K562 (cell line): ENCODE measurements around the gene ARF4. TPM values are rescaled to one million over a fixed set of nuclear protein-coding genes. Genes with fewer than 3 reads are reported as not detected.

Experiments
- ELF2 ChIP-seq: fragments of 250-450 bp; sonication (Bioruptor Pico); IDR thresholded peaks from 2 replicates; pipeline ENCODE4 v1.5.0; 2021; ENCODE audit warnings: mild to moderate bottlenecking
- FIP1L1 ChIP-seq: fragments of 200-400 bp; formaldehyde crosslinking; IDR thresholded peaks from 2 replicates; pipeline ENCODE4 v1.6.1; 2018; ENCODE audit warnings: mild to moderate bottlenecking, low read depth, low read length; ENCODE audit not compliant: poor library complexity, severe bottlenecking
- GABPA ChIP-seq: fragments of 200-800 bp; sonication (Bioruptor generic); conservative IDR thresholded peaks from 2 replicates; pipeline ENCODE4 v1.6.1; 2016; ENCODE audit warnings: low read depth, missing genetic modification characterization, missing compliant biosample characterization
- KDM1A ChIP-seq, 2 experiments: fragments of 450-650 bp; IDR thresholded peaks; 2 replicates each; pipeline ENCODE4 v1.6.1; 2016; ENCODE audit warnings: mild to moderate bottlenecking in 2 of 2
- NCOR1 ChIP-seq: fragments of 450-650 bp; IDR thresholded peaks from 2 replicates; pipeline ENCODE4 v1.6.1; 2016; ENCODE audit warnings: mild to moderate bottlenecking, moderate library complexity
- NFIC ChIP-seq: fragments of 450-650 bp; IDR thresholded peaks from 2 replicates; pipeline ENCODE4 v1.6.1; 2017; ENCODE audit warnings: mild to moderate bottlenecking, inconsistent platforms
- PHF8 ChIP-seq: fragments of 200-600 bp; sonication (generic); IDR thresholded peaks from 2 replicates; pipeline ENCODE4 v1.6.1; 2012; ENCODE audit warnings: mixed run types, mild to moderate bottlenecking, inconsistent platforms, low read length, moderate library complexity, borderline replicate concordance
- SAFB2 ChIP-seq: fragments of 200-400 bp; formaldehyde crosslinking; IDR thresholded peaks from 2 replicates; pipeline ENCODE4 v1.6.1; 2018; ENCODE audit warnings: borderline replicate concordance, low read length, low read depth, moderate library complexity; ENCODE audit not compliant: severe bottlenecking
- SRSF9 ChIP-seq: fragments of 200-400 bp; formaldehyde crosslinking; IDR thresholded peaks from 2 replicates; pipeline ENCODE4 v1.6.1; 2017; ENCODE audit warnings: low read depth, low read length, borderline replicate concordance
- STAT5A ChIP-seq: IDR thresholded peaks from 2 replicates; pipeline ENCODE4 v1.6.1; 2012; ENCODE audit warnings: low read length, inconsistent platforms, borderline replicate concordance
- WHSC1 ChIP-seq: IDR thresholded peaks from one replicate; pipeline ENCODE4 v1.6.1; 2012; ENCODE audit warnings: low read length, control low read depth, inconsistent platforms
- ZBTB40 ChIP-seq, 2 experiments: fragments of 450-650 bp in 1 of 2; sonication (generic) in 1 of 2; formaldehyde crosslinking in 1 of 2; IDR thresholded peaks; 2 replicates each; pipeline versions ENCODE4 v1.7.1 to v1.9.0; 2016 to 2022; ENCODE audit warnings: inconsistent platforms in 1 of 2, mild to moderate bottlenecking in 1 of 2, missing genetic modification reagents in 1 of 2
- ZNF140 ChIP-seq: fragments of 250-450 bp; sonication (Bioruptor Pico); IDR thresholded peaks from 2 replicates; pipeline ENCODE4 v1.8.0; 2021; ENCODE audit warnings: moderate library complexity, mild to moderate bottlenecking, inconsistent platforms
- ZNF699 ChIP-seq: fragments of 250-450 bp; sonication (Bioruptor Pico); IDR thresholded peaks from 2 replicates; pipeline ENCODE4 v1.8.0; 2021; ENCODE audit warnings: mild to moderate bottlenecking, moderate library complexity; ENCODE audit not compliant: insufficient replicate concordance
- polyA plus RNA-seq, 8 experiments: library from polyadenylated mRNA; depleted of rRNA in 4 of 8; stranded (reverse) in 5 of 8; unstranded in 3 of 8; fragments of >200 nt; fragmentation: Nextera tagmentation in 2 of 8; fragmentation: Illumina TruSeq in 1 of 8; extraction: Ambion mirVana in 2 of 8; extraction: Trizol in 1 of 8; gene quantifications; 2 replicates each; pipeline versions ENCODE4 v1.2.1 to v1.2.3, GENCODE V29; 2011 to 2014; ENCODE audit warnings: inconsistent platforms in 1 of 8, missing spikeins in 1 of 8
- total RNA-seq, 7 experiments: library from RNA; depleted of rRNA in 6 of 7; stranded (reverse); fragments of >200 nt in 6 of 7; fragmentation: Illumina TruSeq in 2 of 7; extraction: Trizol in 2 of 7; gene quantifications; 2 replicates each; pipeline versions ENCODE4 v1.2.1 to v1.2.3, GENCODE V29; 2011 to 2021; ENCODE audit warnings: low replicate concordance in 1 of 7
- TF ChIP-seq, protein P1 (sequence below), 3 experiments: fragments of 200-800 bp in 1 of 3; fragments of 250-450 bp in 1 of 3; fragments of 450-650 bp in 1 of 3; sonication (Bioruptor Pico) in 1 of 3; sonication (Bioruptor generic) in 1 of 3; formaldehyde crosslinking in 1 of 3; IDR thresholded peaks; 2 replicates each; pipeline versions ENCODE4 v1.6.1 to v1.8.0; 2016 to 2022; ENCODE audit warnings: mild to moderate bottlenecking in 2 of 3, missing genetic modification characterization in 2 of 3, missing compliant biosample characterization in 1 of 3, moderate library complexity in 1 of 3

The ARF4 gene
- total and polyA plus RNA-seq, 9 of the 15 experiments (the other 6 are each of a cell fraction or from before 2014, with no cell fraction given) = 41.1 to 273 (median 83.8) TPM

GRCh38 chr3:57556459-57557084, 40.6 kb downstream of the ARF4 start (continued):
- TF ChIP-seq ZBTB40 (IDR thresholded peaks at IDR 0.05) = no peak
- peak; percentile 34; the same call in 1 of the 2 replicates for TF ChIP-seq ZBTB40 (CRISPR knock-in tag; IDR thresholded peaks at IDR 0.05)
- no peak for TF ChIP-seq SAFB2
- TF ChIP-seq STAT5A = no peak
- TF ChIP-seq, protein P1, sequence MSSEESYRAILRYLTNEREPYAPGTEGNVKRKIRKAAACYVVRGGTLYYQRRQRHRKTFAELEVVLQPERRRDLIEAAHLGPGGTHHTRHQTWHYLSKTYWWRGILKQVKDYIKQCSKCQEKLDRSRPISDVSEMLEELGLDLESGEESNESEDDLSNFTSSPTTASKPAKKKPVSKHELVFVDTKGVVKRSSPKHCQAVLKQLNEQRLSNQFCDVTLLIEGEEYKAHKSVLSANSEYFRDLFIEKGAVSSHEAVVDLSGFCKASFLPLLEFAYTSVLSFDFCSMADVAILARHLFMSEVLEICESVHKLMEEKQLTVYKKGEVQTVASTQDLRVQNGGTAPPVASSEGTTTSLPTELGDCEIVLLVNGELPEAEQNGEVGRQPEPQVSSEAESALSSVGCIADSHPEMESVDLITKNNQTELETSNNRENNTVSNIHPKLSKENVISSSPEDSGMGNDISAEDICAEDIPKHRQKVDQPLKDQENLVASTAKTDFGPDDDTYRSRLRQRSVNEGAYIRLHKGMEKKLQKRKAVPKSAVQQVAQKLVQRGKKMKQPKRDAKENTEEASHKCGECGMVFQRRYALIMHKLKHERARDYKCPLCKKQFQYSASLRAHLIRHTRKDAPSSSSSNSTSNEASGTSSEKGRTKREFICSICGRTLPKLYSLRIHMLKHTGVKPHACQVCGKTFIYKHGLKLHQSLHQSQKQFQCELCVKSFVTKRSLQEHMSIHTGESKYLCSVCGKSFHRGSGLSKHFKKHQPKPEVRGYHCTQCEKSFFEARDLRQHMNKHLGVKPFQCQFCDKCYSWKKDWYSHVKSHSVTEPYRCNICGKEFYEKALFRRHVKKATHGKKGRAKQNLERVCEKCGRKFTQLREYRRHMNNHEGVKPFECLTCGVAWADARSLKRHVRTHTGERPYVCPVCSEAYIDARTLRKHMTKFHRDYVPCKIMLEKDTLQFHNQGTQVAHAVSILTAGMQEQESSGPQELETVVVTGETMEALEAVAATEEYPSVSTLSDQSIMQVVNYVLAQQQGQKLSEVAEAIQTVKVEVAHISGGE (CRISPR knock-in tag; IDR thresholded peaks at IDR 0.05) = no peak
- no peak for TF ChIP-seq ZNF699
- TF ChIP-seq NCOR1 = no peak
- TF ChIP-seq KDM1A (IDR thresholded peaks at IDR 0.05) = no peak
- TF ChIP-seq FIP1L1 = peak; percentile 6
- no peak for TF ChIP-seq ZNF140 (CRISPR knock-in tag)
- no peak for TF ChIP-seq ELF2
- TF ChIP-seq NFIC = no peak
- no peak for TF ChIP-seq SRSF9
- TF ChIP-seq PHF8 = peak; percentile 8; the same call in 1 of the 2 replicates
- TF ChIP-seq WHSC1 = no peak
- no peak for TF ChIP-seq GABPA (tag)
